Effector memory CD4-positive, alpha-beta T cell (primary cell): Measurements from ENCODE around the gene HIF3A.
"Not testable (repeated sequence)": the region's sequence is repeated elsewhere in the genome, so short reads cannot be mapped to it uniquely, and the experiment has no call there.

Source experiments
- DNase-seq, 3 donors: peaks; one replicate each; pipeline ENCODE4 v3.0.0-alpha.2; 2020
- H3K27ac ChIP-seq: 2 replicates; pipeline ENCODE4 v1.7.0; 2013; ENCODE audit warnings: mild to moderate bottlenecking, low read length, moderate library complexity; ENCODE audit not compliant: insufficient read depth, poor library complexity, severe bottlenecking
- H3K27me3 ChIP-seq: replicated peaks from 2 replicates; pipeline ENCODE4 v1.7.0; 2013; ENCODE audit warnings: mild to moderate bottlenecking, low read length; ENCODE audit not compliant: insufficient read depth, control insufficient read depth, poor library complexity, severe bottlenecking
- H3K36me3 ChIP-seq: 2 replicates; pipeline ENCODE4 v1.7.0; 2013; ENCODE audit warnings: mild to moderate bottlenecking, low read length, moderate library complexity; ENCODE audit not compliant: control insufficient read depth, insufficient read depth
- H3K4me1 ChIP-seq: 2 replicates; pipeline ENCODE4 v1.7.0; 2013; ENCODE audit warnings: low read length, mild to moderate bottlenecking; ENCODE audit not compliant: control insufficient read depth, insufficient read depth, poor library complexity, severe bottlenecking
- H3K4me3 ChIP-seq: 2 replicates; pipeline ENCODE4 v1.7.0; 2013; ENCODE audit warnings: low read length, low read depth, mild to moderate bottlenecking; ENCODE audit not compliant: insufficient read depth, poor library complexity, severe bottlenecking
- H3K9me3 ChIP-seq: 2 replicates; pipeline ENCODE4 v1.7.0; 2013; ENCODE audit warnings: mild to moderate bottlenecking, low read length, moderate library complexity; ENCODE audit not compliant: control insufficient read depth

HIF3A gene

GRCh38 chr19:46369817-46370216, 73.0 kb downstream of the HIF3A start:
- Histone ChIP-seq H3K27me3 (no peaks in the 10 kb centered on the region), H3K4me1 (no peaks in the 10 kb centered on the region), H3K36me3 (peaks cover 12% of the 10 kb centered on the region), H3K27ac (no peak overlapping the region), H3K4me3 (no peak overlapping the region), H3K9me3 (no peaks in the 10 kb centered on the region)
- no peak for DNase-seq

- Histone ChIP-seq H3K27ac (no peak overlapping the region), H3K36me3 (peaks cover 15% of the 10 kb centered on the region), H3K4me3 (no peak overlapping the region), H3K4me1 (no peaks in the 10 kb centered on the region), H3K9me3 (no peaks in the 10 kb centered on the region), H3K27me3 (no peaks in the 10 kb centered on the region)
- no peak for DNase-seq
Measured at GRCh38 chr19:46371371-46371901, 74.6 kb downstream of the HIF3A start.

- no peak for DNase-seq
- peaks cover 22% of the 10 kb centered on the region for H3K36me3 ChIP-seq
Measured at GRCh38 chr19:46372901-46373490, 76.2 kb downstream of the HIF3A start.

GRCh38 chr19:46373491-46374359, 76.9 kb downstream of the HIF3A start:
- H3K27ac ChIP-seq: no peak overlapping the region
- peaks cover 29% of the 10 kb centered on the region for H3K36me3 ChIP-seq
- H3K27me3 ChIP-seq: no peaks in the 10 kb centered on the region
- H3K4me1 ChIP-seq: no peaks in the 10 kb centered on the region
- no peak overlapping the region for H3K4me3 ChIP-seq
- no peaks in the 10 kb centered on the region for H3K9me3 ChIP-seq
- no peak for DNase-seq

More at GRCh38 chr19:46372901-46373490, 76.2 kb downstream of the HIF3A start:
- no peaks in the 10 kb centered on the region for H3K4me1 ChIP-seq
- no peak overlapping the region for H3K4me3 ChIP-seq
- H3K27me3 ChIP-seq: no peaks in the 10 kb centered on the region
- H3K27ac ChIP-seq: no peak overlapping the region
- no peaks in the 10 kb centered on the region for H3K9me3 ChIP-seq

- no peak for DNase-seq
- H3K4me1 ChIP-seq: no peaks in the 10 kb centered on the region
- no peaks in the 10 kb centered on the region for H3K27me3 ChIP-seq
- H3K36me3 ChIP-seq: peaks cover 38% of the 10 kb centered on the region
- no peak overlapping the region for H3K4me3 ChIP-seq
- no peak overlapping the region for H3K27ac ChIP-seq
- no peaks in the 10 kb centered on the region for H3K9me3 ChIP-seq
Measured at GRCh38 chr19:46374536-46375475, 78.0 kb downstream of the HIF3A start.

- peaks cover 39% of the 10 kb centered on the region for H3K36me3 ChIP-seq
- not testable (repeated sequence) for H3K27ac ChIP-seq, DNase-seq, H3K27me3 ChIP-seq, H3K9me3 ChIP-seq, H3K4me1 ChIP-seq, H3K4me3 ChIP-seq
Measured at GRCh38 chr19:46375476-46376067, 78.7 kb downstream of the HIF3A start.

GRCh38 chr19:46376241-46377153, 79.7 kb downstream of the HIF3A start:
- H3K27me3 ChIP-seq: no peaks in the 10 kb centered on the region
- peaks cover 42% of the 10 kb centered on the region for H3K36me3 ChIP-seq
- no peak overlapping the region for H3K4me3 ChIP-seq
- no peak for DNase-seq
- H3K27ac ChIP-seq: no peak overlapping the region
- no peaks in the 10 kb centered on the region for H3K4me1 ChIP-seq
- no peaks in the 10 kb centered on the region for H3K9me3 ChIP-seq

- Histone ChIP-seq H3K4me3 (no peak overlapping the region), H3K36me3 (peaks cover 60% of the 10 kb centered on the region), H3K9me3 (no peaks in the 10 kb centered on the region), H3K27ac (no peak overlapping the region), H3K27me3 (no peaks in the 10 kb centered on the region), H3K4me1 (no peaks in the 10 kb centered on the region)
- no peak for DNase-seq
Measured at GRCh38 chr19:46378268-46378667, 81.4 kb downstream of the HIF3A start.

GRCh38 chr19:46380690-46381089, 83.8 kb downstream of the HIF3A start:
- Histone ChIP-seq H3K27ac (no peak overlapping the region), H3K4me3 (no peak overlapping the region), H3K36me3 (peaks cover 78% of the 10 kb centered on the region), H3K27me3 (no peaks in the 10 kb centered on the region), H3K4me1 (no peaks in the 10 kb centered on the region), H3K9me3 (no peaks in the 10 kb centered on the region)
- DNase-seq: no peak
